ENCODE data around the gene ELOVL1. TPM values are rescaled to one million over a fixed set of nuclear protein-coding genes. Genes with fewer than 3 reads are reported as not detected.

The ELOVL1 gene
- total RNA-seq, 1 donor from 2014 or later, result 37.8 TPM

GRCh38 chr1:43359696-43360095, 8.1 kb downstream of the ELOVL1 start:
- intact Hi-C loops (cut with DNase I), result loop anchor here (5.0 kb wide), 1 partner anchor 122 kb away; no protein-coding TSS in a partner anchor
- DNase-seq (ENCODE audit: low spot score), result no peak

GRCh38 chr1:43358746-43359693, 8.8 kb downstream of the ELOVL1 start, which contains the start of gene CDC20:
CDC20 (plus strand) TSS chr1:43358981; CDS start chr1:43359216, 235 bp downstream.
- intact Hi-C loops (cut with DNase I), result loop anchor here (5.0 kb wide), 1 partner anchor 122 kb away; no protein-coding TSS in a partner anchor
- DNase-seq (ENCODE audit: low spot score), result peak; percentile 99

- no peak for DNase-seq (ENCODE audit: low spot score)
- intact Hi-C loops (cut with DNase I), result loop anchor here (5.0 kb wide), 1 partner anchor 121 kb away; no protein-coding TSS in a partner anchor
Observed at GRCh38 chr1:43358121-43358745, 9.6 kb downstream of the ELOVL1 start.

- intact Hi-C loops (cut with DNase I), result loop anchor here (5.0 kb wide), 1 partner anchor 120 kb away; no protein-coding TSS in a partner anchor
- DNase-seq (ENCODE audit: low spot score), result no peak
Observed at GRCh38 chr1:43357251-43357650, 10.6 kb downstream of the ELOVL1 start.

- DNase-seq (ENCODE audit: low spot score), result peak; percentile 12
- intact Hi-C loops (cut with DNase I), result loop anchor here (5.0 kb wide), 1 partner anchor 118 kb away; no protein-coding TSS in a partner anchor
Observed at GRCh38 chr1:43354936-43355335, 12.9 kb downstream of the ELOVL1 start.

- DNase-seq (ENCODE audit: low spot score), result no peak
- intact Hi-C loops (cut with DNase I), result no loop called here
Observed at GRCh38 chr1:43354471-43354870, 13.3 kb downstream of the ELOVL1 start.

GRCh38 chr1:43352881-43353280, 14.9 kb downstream of the ELOVL1 start:
- DNase-seq (ENCODE audit: low spot score), result peak; percentile 43
- intact Hi-C loops (cut with DNase I), result no loop called here

- DNase-seq (ENCODE audit: low spot score), result peak; percentile 53
- intact Hi-C loops (cut with DNase I), result no loop called here
Observed at GRCh38 chr1:43352351-43352705, 15.5 kb downstream of the ELOVL1 start.

GRCh38 chr1:43351421-43352350, 16.1 kb downstream of the ELOVL1 start:
- intact Hi-C loops (cut with DNase I), result no loop called here
- peak; percentile 60 for DNase-seq (ENCODE audit: low spot score)

GRCh38 chr1:43350976-43351375, 16.8 kb downstream of the ELOVL1 start:
- DNase-seq (ENCODE audit: low spot score), result no peak
- intact Hi-C loops (cut with DNase I), result no loop called here

GRCh38 chr1:43349594-43350306, 18.1 kb downstream of the ELOVL1 start:
- intact Hi-C loops (cut with DNase I), result no loop called here
- peak; percentile 74 for DNase-seq (ENCODE audit: low spot score)

- intact Hi-C loops (cut with DNase I), result no loop called here
- peak; percentile 91 for DNase-seq (ENCODE audit: low spot score)
Observed at GRCh38 chr1:43348809-43349593, 18.8 kb downstream of the ELOVL1 start.

GRCh38 chr1:43348343-43348808, 19.4 kb downstream of the ELOVL1 start:
- intact Hi-C loops (cut with DNase I), result no loop called here
- peak; percentile 76 for DNase-seq (ENCODE audit: low spot score)

- intact Hi-C loops (cut with DNase I), result no loop called here
Observed at GRCh38 chr1:43346636-43347035, 21.2 kb downstream of the ELOVL1 start.

GRCh38 chr1:43345120-43345519, 22.7 kb downstream of the ELOVL1 start:
- intact Hi-C loops (cut with DNase I), result loop anchor here (2.0 kb wide), 1 partner anchor 42 kb away; no protein-coding TSS in a partner anchor
- DNase-seq (ENCODE audit: low spot score), result peak; percentile 10

More at GRCh38 chr1:43346636-43347035, 21.2 kb downstream of the ELOVL1 start:
- peak; percentile 24 for DNase-seq (ENCODE audit: low spot score)

GRCh38 chr1:43344267-43344850, 23.5 kb downstream of the ELOVL1 start:
- DNase-seq (ENCODE audit: low spot score), result peak; percentile 72
- intact Hi-C loops (cut with DNase I), result loop anchor here (2.0 kb wide), 1 partner anchor 42 kb away; no protein-coding TSS in a partner anchor

GRCh38 chr1:43340559-43340958, 27.3 kb downstream of the ELOVL1 start:
- intact Hi-C loops (cut with DNase I), result no loop called here
- DNase-seq (ENCODE audit: low spot score), result no peak

Measured in cardiac septum (tissue), 1 donor.